Thoracic aorta (tissue), 2 donors: ENCODE results near the gene EIF3A. TPM values are rescaled to one million over a fixed set of nuclear protein-coding genes. Genes with fewer than 3 reads are reported as not detected.

ENCODE experiments used
- ATAC-seq: fragments of 150-250 bp; one replicate; pipeline ENCODE4 v1.8.0; 2017; ENCODE audit warnings: low read depth; ENCODE audit not compliant: insufficient number of reproducible peaks, low FRiP score
- DNase-seq: peaks from one replicate; pipeline ENCODE4 v3.0.0-alpha.2; 2020; ENCODE audit warnings: low spot score
- H3K27ac ChIP-seq, 2 donors: fragments of 200-600 bp; sonication (generic); 1 replicate in 1 of 2; 2 replicates in 1 of 2; pipeline ENCODE4 v1.5.1; 2016; ENCODE audit warnings: mild to moderate bottlenecking in 2 of 2, moderate library complexity in 2 of 2
- H3K27me3 ChIP-seq: fragments of 200-600 bp; sonication (generic); replicated peaks from 2 replicates; pipeline ENCODE4 v1.6.0; 2016; ENCODE audit warnings: mild to moderate bottlenecking; ENCODE audit not compliant: insufficient read depth
- H3K36me3 ChIP-seq: fragments of 200-600 bp; sonication (generic); one replicate; pipeline ENCODE4 v1.5.1; 2016
- H3K4me1 ChIP-seq, 2 donors: fragments of 200-600 bp; sonication (generic); 1 replicate in 1 of 2; 2 replicates in 1 of 2; pipeline versions ENCODE4 v1.5.1 to v1.6.0; 2016; ENCODE audit warnings: low read depth in 2 of 2, mild to moderate bottlenecking in 1 of 2; ENCODE audit not compliant: control insufficient read depth in 1 of 2
- H3K4me3 ChIP-seq: fragments of 200-600 bp; sonication (generic); 2 replicates; pipeline ENCODE4 v1.5.1; 2016; ENCODE audit warnings: mild to moderate bottlenecking
- H3K9me3 ChIP-seq: fragments of 200-600 bp; sonication (generic); 2 replicates; pipeline ENCODE4 v1.5.1; 2016
- CTCF ChIP-seq: fragments of 200-600 bp; sonication (generic); IDR thresholded peaks from one replicate; pipeline ENCODE4 v1.5.1; 2019; ENCODE audit warnings: antibody characterized with exemption
- total RNA-seq, 2 donors: library from RNA; depleted of rRNA; stranded (reverse); fragments of >200 nt; gene quantifications; one replicate each; pipeline versions ENCODE4 v1.1.0 to v1.2.3, GENCODE V29; 2016

Gene EIF3A
- total RNA-seq, 2 donors from 2014 or later, result 70.8 to 135 TPM

GRCh38 chr10:119087271-119087882 lies 6.8 kb upstream of the EIF3A start:
- Histone ChIP-seq H3K36me3 (no peaks in the 10 kb centered on the region), H3K27me3 (no peaks in the 10 kb centered on the region), H3K4me1 (no peaks in the 10 kb centered on the region), H3K9me3 (no peaks in the 10 kb centered on the region), H3K4me3 (no peak overlapping the region), H3K27ac (no peak overlapping the region)
- DNase-seq (no peak), ATAC-seq (no peak)
- TF ChIP-seq CTCF, result no peak

- TF ChIP-seq CTCF, result no peak
- Histone ChIP-seq H3K27ac (no peak overlapping the region), H3K36me3 (no peaks in the 10 kb centered on the region), H3K4me1 (peaks cover 0 to 3% of the 10 kb centered on the region in 2 donors), H3K4me3 (no peak overlapping the region), H3K9me3 (no peaks in the 10 kb centered on the region), H3K27me3 (no peaks in the 10 kb centered on the region)
- DNase-seq, result no peak
- no peak for ATAC-seq
These were observed 4.3 kb upstream of the EIF3A start for GRCh38 chr10:119084896-119085295.

DNA sequence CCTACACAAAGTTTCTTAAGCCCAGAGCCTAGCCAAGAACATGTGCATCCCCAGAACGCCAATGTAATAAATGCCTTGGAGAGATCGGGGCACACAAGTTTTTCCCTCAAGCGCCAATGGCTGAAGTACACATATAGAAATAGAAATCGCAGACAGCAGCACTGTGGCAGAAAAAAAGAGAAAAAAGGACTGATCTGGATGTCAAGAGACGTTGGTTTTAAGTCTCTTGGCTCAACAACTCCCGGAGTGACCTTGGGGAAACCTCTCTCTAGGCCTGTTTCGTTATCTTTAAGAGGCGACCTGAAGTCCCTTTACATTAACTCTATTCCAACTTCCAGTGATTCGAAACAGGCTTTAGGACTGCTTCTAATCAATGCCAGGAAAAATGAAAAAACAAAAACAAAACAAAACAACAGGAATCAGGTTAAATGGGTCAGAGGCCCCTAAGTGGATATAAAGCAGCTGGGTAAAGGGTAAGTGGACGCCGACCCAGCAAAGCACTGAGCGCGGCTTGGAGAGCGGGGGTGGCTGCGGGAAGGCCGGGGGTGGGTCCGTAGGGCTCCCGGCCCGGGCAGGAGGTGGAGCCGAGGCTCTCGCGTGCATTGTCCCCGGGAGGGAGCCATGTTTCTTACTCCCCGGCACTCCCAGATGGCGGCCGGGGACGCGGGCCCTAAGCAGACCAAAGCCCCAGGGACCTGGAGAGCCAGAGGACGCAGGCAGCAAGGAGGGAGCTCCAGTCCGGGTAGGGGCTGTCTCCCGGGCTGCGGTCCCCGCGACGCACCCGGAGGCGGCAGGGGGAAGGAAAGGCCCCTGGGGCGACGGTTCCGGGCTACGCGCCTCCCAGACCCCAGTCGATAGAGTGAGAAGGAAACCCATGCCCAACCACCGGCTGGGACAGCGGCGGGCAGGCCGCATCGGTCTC lies 757 bp downstream of the EIF3A start:
- no peaks in the 10 kb centered on the region for H3K27me3 ChIP-seq
- H3K27ac ChIP-seq, result peak overlapping the region; percentile 86 to 94
- DNase-seq (peak; percentile 34), ATAC-seq (peak; percentile 54)
- TF ChIP-seq CTCF, result no peak
- H3K4me3 ChIP-seq, result peak overlapping the region; percentile 75
- no peaks in the 10 kb centered on the region for H3K36me3 ChIP-seq
- no peaks in the 10 kb centered on the region for H3K9me3 ChIP-seq
- peaks cover 31 to 33% of the 10 kb centered on the region in 2 donors for H3K4me1 ChIP-seq

DNA sequence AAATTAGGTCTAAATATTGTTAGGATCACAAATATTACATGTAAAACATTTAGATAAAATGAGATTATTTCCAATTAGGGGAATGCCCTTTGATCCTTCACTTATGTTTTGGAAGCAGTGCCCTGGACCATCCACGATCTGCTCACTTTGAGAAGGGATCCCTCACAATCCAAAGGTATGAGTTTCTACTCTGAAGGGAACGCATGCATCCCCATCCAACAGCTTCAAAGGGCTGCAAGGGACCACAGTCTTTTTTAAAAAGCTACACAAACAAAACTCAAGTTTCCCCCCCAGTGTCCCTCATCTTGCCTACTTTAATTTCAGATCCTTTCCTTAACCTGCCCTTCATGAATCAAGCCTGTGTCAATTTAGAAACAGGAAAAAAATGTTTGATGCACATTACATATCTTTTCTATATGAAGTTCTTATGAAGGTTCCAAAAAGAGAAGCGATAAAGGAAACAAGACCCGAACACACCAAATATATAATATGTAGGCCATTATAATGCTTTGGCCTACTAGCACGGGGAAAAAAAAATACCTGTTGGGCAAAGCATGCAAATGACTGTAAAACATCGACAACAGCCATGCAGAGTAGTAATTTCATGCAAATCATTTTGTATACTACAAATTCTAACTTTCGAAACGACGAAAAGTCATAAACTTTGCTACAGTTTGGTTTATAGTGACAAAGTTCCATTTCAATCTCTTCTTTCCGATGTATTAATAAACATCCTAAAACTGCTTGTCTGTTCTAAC lies 2.0 kb downstream of the EIF3A start:
- ATAC-seq, result no peak
- TF ChIP-seq CTCF, result no peak
- H3K4me3 ChIP-seq, result peak overlapping the region; percentile 75
- H3K4me1 ChIP-seq, result peaks cover 33 to 37% of the 10 kb centered on the region in 2 donors
- DNase-seq, result no peak
- no peaks in the 10 kb centered on the region for H3K9me3 ChIP-seq
- H3K27me3 ChIP-seq, result no peaks in the 10 kb centered on the region
- no peak overlapping the region for H3K27ac ChIP-seq
- no peaks in the 10 kb centered on the region for H3K36me3 ChIP-seq

- no peak overlapping the region for H3K27ac ChIP-seq
- H3K27me3 ChIP-seq, result no peaks in the 10 kb centered on the region
- H3K9me3 ChIP-seq, result no peaks in the 10 kb centered on the region
- peaks cover 22 to 27% of the 10 kb centered on the region in 2 donors for H3K4me1 ChIP-seq
- ATAC-seq (no peak), DNase-seq (no peak)
- no peak for TF ChIP-seq CTCF
- H3K4me3 ChIP-seq, result no peak overlapping the region
- peaks cover 29% of the 10 kb centered on the region for H3K36me3 ChIP-seq
These were observed 7.0 kb downstream of the EIF3A start for GRCh38 chr10:119073584-119073983.
